H1 (cell line): ENCODE measurements around the gene TEF. TPM values are rescaled to one million over a fixed set of nuclear protein-coding genes. Genes with fewer than 3 reads are reported as not detected.
A peak's percentile ranks its signal among the peaks of the same experiment; 100 is the strongest.

Experiments
- BACH1 ChIP-seq: IDR thresholded peaks from 2 replicates; pipeline ENCODE4 v1.6.1; 2012; ENCODE audit warnings: low read length, improper control_type of control experiment
- CBX8 ChIP-seq: fragments of 300-800, 300-1000 bp; sonication (generic); IDR thresholded peaks from 2 replicates; pipeline ENCODE4 v1.7.1; 2016; ENCODE audit warnings: low read depth, low read length, borderline replicate concordance
- CTCF ChIP-seq, 3 experiments: IDR thresholded peaks; 1 replicate in 2 of 3; 2 replicates in 1 of 3; pipeline versions ENCODE4 v1.5.1 to v1.6.1; 2011; ENCODE audit warnings: low read length in 3 of 3, mild to moderate bottlenecking in 3 of 3, inconsistent platforms in 2 of 3, low read depth in 1 of 3, moderate library complexity in 1 of 3; ENCODE audit not compliant: insufficient read depth in 1 of 3; ENCODE audit errors: control extremely low read depth in 1 of 3
- E2F6 ChIP-seq: IDR thresholded peaks from 2 replicates; pipeline ENCODE4 v1.6.1; 2012; ENCODE audit warnings: inconsistent platforms
- EP300 ChIP-seq, 2 experiments: IDR thresholded peaks; 1 replicate in 1 of 2; 2 replicates in 1 of 2; pipeline ENCODE4 v1.6.1; 2011 to 2012; ENCODE audit warnings: low read depth in 2 of 2, low read length in 2 of 2, mild to moderate bottlenecking in 2 of 2, borderline replicate concordance in 1 of 2, inconsistent platforms in 1 of 2, moderate library complexity in 1 of 2
- GTF2F1 ChIP-seq: IDR thresholded peaks from 2 replicates; pipeline ENCODE4 v1.6.1; 2012; ENCODE audit warnings: low read depth, low read length, improper control_type of control experiment, borderline replicate concordance
- HDAC2 ChIP-seq, 2 experiments: fragments of 300-600 bp in 1 of 2; sonication (generic) in 1 of 2; IDR thresholded peaks; 2 replicates each; pipeline ENCODE4 v1.6.1; 2011 to 2012; ENCODE audit warnings: low read depth in 2 of 2, low read length in 2 of 2, mild to moderate bottlenecking in 2 of 2, moderate library complexity in 2 of 2, borderline replicate concordance in 1 of 2, inconsistent platforms in 1 of 2
- JUND ChIP-seq: IDR thresholded peaks from 2 replicates; pipeline ENCODE4 v1.6.1; 2011; ENCODE audit warnings: mild to moderate bottlenecking, improper control_type of control experiment, low read length
- NANOG ChIP-seq: IDR thresholded peaks from 2 replicates; pipeline ENCODE4 v1.6.1; 2011; ENCODE audit warnings: low read length, low read depth, mild to moderate bottlenecking, inconsistent platforms; ENCODE audit not compliant: insufficient read depth, poor library complexity, severe bottlenecking
- SIN3A ChIP-seq, 2 experiments: IDR thresholded peaks in 1 of 2; conservative IDR thresholded peaks in 1 of 2; 2 replicates each; pipeline ENCODE4 v1.6.1; 2011 to 2012; ENCODE audit warnings: low read length in 2 of 2, improper control_type of control experiment in 1 of 2, low read depth in 1 of 2, mild to moderate bottlenecking in 1 of 2
- SRF ChIP-seq: IDR thresholded peaks from 2 replicates; pipeline ENCODE4 v1.6.1; 2011; ENCODE audit warnings: mild to moderate bottlenecking, low read depth, low read length, moderate library complexity
- TAF1 ChIP-seq: IDR thresholded peaks from 2 replicates; pipeline ENCODE4 v1.6.1; 2011; ENCODE audit warnings: mild to moderate bottlenecking, low read depth, low read length
- TAF7 ChIP-seq: optimal IDR thresholded peaks from 2 replicates; pipeline ENCODE3; 2011; ENCODE audit warnings: low read depth, mild to moderate bottlenecking, inconsistent platforms, low read length, moderate library complexity, borderline replicate concordance
- ZNF274 ChIP-seq: IDR thresholded peaks from 2 replicates; pipeline ENCODE4 v1.7.0; 2012; ENCODE audit warnings: low read length, borderline replicate concordance; ENCODE audit errors: extremely low read depth
- polyA plus RNA-seq, 7 experiments: library from polyadenylated mRNA; depleted of rRNA in 3 of 7; stranded (reverse) in 5 of 7; unstranded in 2 of 7; fragments of >200 nt in 5 of 7; fragments of 200-250 nt in 2 of 7; gene quantifications; 1 replicate in 5 of 7; 2 replicates in 1 of 7; 4 replicates in 1 of 7; pipeline versions ENCODE4 v1.2.1 to v1.2.3, GENCODE V29; 2011 to 2013; ENCODE audit warnings: missing spikeins in 2 of 7, mixed read lengths in 2 of 7
- total RNA-seq: library from RNA; stranded (reverse); fragmentation: NEBNext Ultra II Directional; extraction: Animal tissue kit (Norgen Biotek cat#: 25700); gene quantifications from 2 replicates; pipeline ENCODE4 v1.2.1, GENCODE V29; 2021
- TF ChIP-seq, protein P1 (sequence below): IDR thresholded peaks from 2 replicates; pipeline ENCODE4 v1.6.1; 2012; ENCODE audit warnings: inconsistent platforms

Gene TEF
- total and polyA plus RNA-seq, 2 of the 8 experiments (the other 6 are each of a cell fraction or from before 2014, with no cell fraction given), result 7.4 to 9.0 TPM

- TF ChIP-seq NANOG (no peak), ZNF274 (no peak), GTF2F1 (peak; percentile 95), TAF7 (peak; percentile 94), EP300 (IDR thresholded peaks at IDR 0.05; ENCODE audit: borderline replicate concordance in 1 of 2, low read depth in 2 of 2, low read length in 2 of 2) (peak in 1 of 2 experiments; percentile 85; a peak in 1 of 3 replicates), BACH1 (no peak), CTCF (IDR thresholded peaks at IDR 0.05; ENCODE audit: control extremely low read depth in 1 of 3, insufficient read depth in 1 of 3, low read depth in 1 of 3, low read length in 3 of 3) (no peak), E2F6 (peak; percentile 36; the same call in 1 of the 2 replicates), TAF1 (peak; percentile 100), SRF (no peak), SIN3A (conservative IDR thresholded peaks at IDR 0.05 in 1 of 2, IDR thresholded peaks at IDR 0.05 in 1 of 2; ENCODE audit: low read depth in 1 of 2, low read length in 2 of 2) (peak; percentile 93 to 98), JUND (peak; percentile 70; the same call in 1 of the 2 replicates), HDAC2 (IDR thresholded peaks at IDR 0.05; ENCODE audit: borderline replicate concordance in 1 of 2, low read depth in 2 of 2, low read length in 2 of 2) (0 out of 4 replicates have a peak, but pooled peaks of 1 of the 2 experiments have one; percentile 33), CBX8 (no peak)
- TF ChIP-seq, protein P1, sequence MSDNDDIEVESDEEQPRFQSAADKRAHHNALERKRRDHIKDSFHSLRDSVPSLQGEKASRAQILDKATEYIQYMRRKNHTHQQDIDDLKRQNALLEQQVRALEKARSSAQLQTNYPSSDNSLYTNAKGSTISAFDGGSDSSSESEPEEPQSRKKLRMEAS, result peak; percentile 63
These were observed 65.1 kb downstream of the TEF start, which contains the start of gene TOB2 (continued) for GRCh38 chr22:41446639-41447434.
